WTC11 (cell line): Measurements from ENCODE around the gene SYT17. TPM values are rescaled to one million over a fixed set of nuclear protein-coding genes. Genes with fewer than 3 reads are reported as not detected.

Experiments used
- ATAC-seq: fragments of 200-7000 bp; cut with Tn5 transposase; 2 replicates; pipeline ENCODE4 v1.10.0; 2021; ENCODE audit warnings: mild to moderate bottlenecking, moderate library complexity
- CTCF ChIA-PET: fragments of 300-600 bp; sonication (Branson Sonifier 250); formaldehyde crosslinking; loops from one replicate; lab custom pipeline; 2021; ENCODE audit warnings: antibody characterized with exemption; lab: Charles Lee
- POLR2A ChIA-PET: fragments of 350-600 bp; sonication (Branson Sonifier 250); formaldehyde crosslinking; loops from one replicate; lab custom pipeline; 2021; ENCODE audit warnings: antibody characterized with exemption; lab: Charles Lee
- DNase-seq: peaks from one replicate; pipeline ENCODE4 v3.0.0; 2021; ENCODE audit warnings: low spot score
- H3K27ac Mint-ChIP-seq: 2 replicates; pipeline ENCODE4 v1.8.0; 2021; ENCODE audit warnings: mixed read lengths
- H3K27me3 Mint-ChIP-seq: 2 replicates; pipeline ENCODE4 v1.8.0; 2021; ENCODE audit warnings: low read depth, mild to moderate bottlenecking, moderate library complexity, mixed read lengths
- H3K36me3 Mint-ChIP-seq: 2 replicates; pipeline ENCODE4 v1.8.0; 2021; ENCODE audit warnings: mixed read lengths
- H3K4me1 Mint-ChIP-seq: 2 replicates; pipeline ENCODE4 v1.8.0; 2022; ENCODE audit warnings: mixed read lengths
- H3K4me3 Mint-ChIP-seq: 2 replicates; pipeline ENCODE4 v1.8.0; 2021; ENCODE audit warnings: mild to moderate bottlenecking, moderate library complexity, mixed read lengths
- H3K9me3 Mint-ChIP-seq: 2 replicates; pipeline ENCODE4 v1.8.0; 2021; ENCODE audit warnings: mixed read lengths
- ATF3 ChIP-seq: sonication (generic); formaldehyde crosslinking; conservative IDR thresholded peaks from 2 replicates; pipeline ENCODE4 v1.8.1; 2022; ENCODE audit warnings: mild to moderate bottlenecking, missing genetic modification reagents
- CDX4 ChIP-seq: fragments of 250-450 bp; sonication (Bioruptor Pico); IDR thresholded peaks from 2 replicates; pipeline ENCODE4 v1.9.0; 2021; ENCODE audit warnings: moderate library complexity, mild to moderate bottlenecking, inconsistent platforms, borderline replicate concordance
- CREM ChIP-seq: sonication (generic); formaldehyde crosslinking; IDR thresholded peaks from 2 replicates; pipeline ENCODE4 v1.8.1; 2022; ENCODE audit warnings: mild to moderate bottlenecking, missing genetic modification reagents, moderate library complexity
- E2F4 ChIP-seq: sonication (generic); formaldehyde crosslinking; IDR thresholded peaks from 2 replicates; pipeline ENCODE4 v1.8.1; 2022; ENCODE audit warnings: low read depth, mild to moderate bottlenecking, moderate library complexity, missing genetic modification reagents, borderline replicate concordance
- ELF4 ChIP-seq: sonication (generic); formaldehyde crosslinking; IDR thresholded peaks from 2 replicates; pipeline ENCODE4 v1.8.1; 2022; ENCODE audit warnings: low read depth, mild to moderate bottlenecking, moderate library complexity, missing genetic modification reagents
- EMX1 ChIP-seq: fragments of 250-450 bp; sonication (Bioruptor Pico); IDR thresholded peaks from 2 replicates; pipeline ENCODE4 v1.8.0; 2021; ENCODE audit warnings: mild to moderate bottlenecking
- GRHL2 ChIP-seq: fragments of 250-450 bp; sonication (Bioruptor Pico); IDR thresholded peaks from 2 replicates; pipeline ENCODE4 v1.8.0; 2022; ENCODE audit warnings: mild to moderate bottlenecking, moderate library complexity; ENCODE audit not compliant: insufficient replicate concordance, severe bottlenecking
- GTF2I ChIP-seq: fragments of 250-450 bp; sonication (Bioruptor Pico); conservative IDR thresholded peaks from 2 replicates; pipeline ENCODE4 v1.4.0; 2021; ENCODE audit warnings: mild to moderate bottlenecking
- JAZF1 ChIP-seq: fragments of 250-450 bp; sonication (Bioruptor Pico); IDR thresholded peaks from 2 replicates; pipeline ENCODE4 v1.9.0; 2021; ENCODE audit warnings: moderate library complexity, mild to moderate bottlenecking, inconsistent platforms
- KAT7 ChIP-seq: sonication (generic); formaldehyde crosslinking; IDR thresholded peaks from 2 replicates; pipeline ENCODE4 v1.8.1; 2023; ENCODE audit warnings: missing genetic modification reagents, mild to moderate bottlenecking, borderline replicate concordance
- NFYB ChIP-seq: sonication (generic); formaldehyde crosslinking; conservative IDR thresholded peaks from 2 replicates; pipeline ENCODE4 v1.8.0; 2022; ENCODE audit warnings: low read depth, missing genetic modification reagents
- RORB ChIP-seq: fragments of 250-450 bp; sonication (Bioruptor Pico); IDR thresholded peaks from 2 replicates; pipeline ENCODE4 v1.9.0; 2021; ENCODE audit warnings: mild to moderate bottlenecking
- SMAD4 ChIP-seq: sonication (generic); formaldehyde crosslinking; IDR thresholded peaks from 2 replicates; pipeline ENCODE4 v1.8.0; 2022; ENCODE audit warnings: mild to moderate bottlenecking, missing genetic modification reagents
- TEAD4 ChIP-seq: sonication (generic); formaldehyde crosslinking; IDR thresholded peaks from 2 replicates; pipeline ENCODE4 v1.8.0; 2022; ENCODE audit warnings: mild to moderate bottlenecking, missing genetic modification reagents
- ZNF121 ChIP-seq: sonication (generic); formaldehyde crosslinking; IDR thresholded peaks from 2 replicates; pipeline ENCODE4 v1.8.0; 2023; ENCODE audit warnings: missing genetic modification reagents
- ZNF138 ChIP-seq: sonication (generic); formaldehyde crosslinking; conservative IDR thresholded peaks from 2 replicates; pipeline ENCODE4 v1.8.1; 2022; ENCODE audit warnings: mild to moderate bottlenecking, moderate library complexity, missing genetic modification reagents
- ZNF263 ChIP-seq: sonication (generic); formaldehyde crosslinking; IDR thresholded peaks from 2 replicates; pipeline ENCODE4 v1.8.1; 2022; ENCODE audit warnings: low read depth, mild to moderate bottlenecking, moderate library complexity, missing genetic modification reagents
- ZNF671 ChIP-seq: fragments of 250-450 bp; sonication (Bioruptor Pico); IDR thresholded peaks from 2 replicates; pipeline ENCODE4 v1.8.0; 2021; ENCODE audit warnings: mild to moderate bottlenecking
- total RNA-seq: library from RNA; stranded (reverse); gene quantifications from 3 replicates; pipeline ENCODE4 v1.2.3, GENCODE V29; 2021
- TF ChIP-seq, protein P1 (sequence below): sonication (generic); formaldehyde crosslinking; IDR thresholded peaks from 2 replicates; pipeline ENCODE4 v1.8.1; 2023; ENCODE audit warnings: mild to moderate bottlenecking, missing genetic modification reagents, moderate library complexity
- TF ChIP-seq, protein P2 (sequence below): sonication (generic); formaldehyde crosslinking; IDR thresholded peaks from 2 replicates; pipeline ENCODE4 v1.8.0; 2023; ENCODE audit warnings: missing genetic modification reagents, mild to moderate bottlenecking, borderline replicate concordance
- TF ChIP-seq, protein P3 (sequence below): sonication (generic); formaldehyde crosslinking; IDR thresholded peaks from 2 replicates; pipeline ENCODE4 v1.8.1; 2023; ENCODE audit warnings: mild to moderate bottlenecking, missing genetic modification reagents
- TF ChIP-seq, protein P4 (sequence below): sonication (generic); formaldehyde crosslinking; IDR thresholded peaks from 2 replicates; pipeline ENCODE4 v1.8.0; 2022; ENCODE audit warnings: missing genetic modification reagents

The SYT17 gene
- total RNA-seq, 1 experiment from 2014 or later: 5.5 TPM

DNA sequence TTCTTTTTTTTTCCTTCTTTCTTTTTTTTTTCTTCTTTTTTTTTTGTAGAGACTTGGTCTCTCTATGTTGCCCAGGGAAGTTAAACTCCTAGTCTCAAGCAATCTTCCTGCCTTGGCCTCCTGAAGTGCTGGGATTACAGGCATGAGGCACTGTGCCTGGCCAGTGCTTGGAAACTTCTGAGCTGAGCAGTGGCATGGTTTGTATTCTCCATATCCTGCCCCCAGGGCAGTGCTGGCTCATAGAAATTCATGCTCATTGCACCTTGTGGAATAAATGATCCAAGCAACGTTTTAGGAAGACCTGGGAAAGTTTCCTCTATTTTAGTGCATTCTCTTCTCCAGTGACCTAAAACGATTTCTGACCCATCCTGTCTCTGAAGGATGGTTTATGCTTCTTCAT is 16.7 kb upstream of the SYT17 start:
- Mint-ChIP-seq H3K27ac (no peak overlapping the region), H3K4me1 (no peaks in the 10 kb centered on the region), H3K4me3 (no peak overlapping the region), H3K27me3 (peaks cover 69% of the 10 kb centered on the region), H3K9me3 (peaks cover 41% of the 10 kb centered on the region), H3K36me3 (peaks cover 4% of the 10 kb centered on the region; the same call in 1 of the 2 replicates)
- TF ChIP-seq CREM (CRISPR knock-in tag): no peak
- TF ChIP-seq, protein P1, sequence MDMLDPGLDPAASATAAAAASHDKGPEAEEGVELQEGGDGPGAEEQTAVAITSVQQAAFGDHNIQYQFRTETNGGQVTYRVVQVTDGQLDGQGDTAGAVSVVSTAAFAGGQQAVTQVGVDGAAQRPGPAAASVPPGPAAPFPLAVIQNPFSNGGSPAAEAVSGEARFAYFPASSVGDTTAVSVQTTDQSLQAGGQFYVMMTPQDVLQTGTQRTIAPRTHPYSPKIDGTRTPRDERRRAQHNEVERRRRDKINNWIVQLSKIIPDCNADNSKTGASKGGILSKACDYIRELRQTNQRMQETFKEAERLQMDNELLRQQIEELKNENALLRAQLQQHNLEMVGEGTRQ (CRISPR knock-in tag): no peak
- TF ChIP-seq ATF3 (CRISPR knock-in tag): no peak
- no peak for TF ChIP-seq JAZF1 (CRISPR knock-in tag)
- no peak for TF ChIP-seq ZNF263 (CRISPR knock-in tag)
- TF ChIP-seq GRHL2 (CRISPR knock-in tag): no peak
- no peak for TF ChIP-seq NFYB
- TF ChIP-seq KAT7 (CRISPR knock-in tag): no peak
- no peak for TF ChIP-seq GTF2I (CRISPR knock-in tag)
- no peak for TF ChIP-seq SMAD4 (CRISPR knock-in tag)
- TF ChIP-seq, protein P2, sequence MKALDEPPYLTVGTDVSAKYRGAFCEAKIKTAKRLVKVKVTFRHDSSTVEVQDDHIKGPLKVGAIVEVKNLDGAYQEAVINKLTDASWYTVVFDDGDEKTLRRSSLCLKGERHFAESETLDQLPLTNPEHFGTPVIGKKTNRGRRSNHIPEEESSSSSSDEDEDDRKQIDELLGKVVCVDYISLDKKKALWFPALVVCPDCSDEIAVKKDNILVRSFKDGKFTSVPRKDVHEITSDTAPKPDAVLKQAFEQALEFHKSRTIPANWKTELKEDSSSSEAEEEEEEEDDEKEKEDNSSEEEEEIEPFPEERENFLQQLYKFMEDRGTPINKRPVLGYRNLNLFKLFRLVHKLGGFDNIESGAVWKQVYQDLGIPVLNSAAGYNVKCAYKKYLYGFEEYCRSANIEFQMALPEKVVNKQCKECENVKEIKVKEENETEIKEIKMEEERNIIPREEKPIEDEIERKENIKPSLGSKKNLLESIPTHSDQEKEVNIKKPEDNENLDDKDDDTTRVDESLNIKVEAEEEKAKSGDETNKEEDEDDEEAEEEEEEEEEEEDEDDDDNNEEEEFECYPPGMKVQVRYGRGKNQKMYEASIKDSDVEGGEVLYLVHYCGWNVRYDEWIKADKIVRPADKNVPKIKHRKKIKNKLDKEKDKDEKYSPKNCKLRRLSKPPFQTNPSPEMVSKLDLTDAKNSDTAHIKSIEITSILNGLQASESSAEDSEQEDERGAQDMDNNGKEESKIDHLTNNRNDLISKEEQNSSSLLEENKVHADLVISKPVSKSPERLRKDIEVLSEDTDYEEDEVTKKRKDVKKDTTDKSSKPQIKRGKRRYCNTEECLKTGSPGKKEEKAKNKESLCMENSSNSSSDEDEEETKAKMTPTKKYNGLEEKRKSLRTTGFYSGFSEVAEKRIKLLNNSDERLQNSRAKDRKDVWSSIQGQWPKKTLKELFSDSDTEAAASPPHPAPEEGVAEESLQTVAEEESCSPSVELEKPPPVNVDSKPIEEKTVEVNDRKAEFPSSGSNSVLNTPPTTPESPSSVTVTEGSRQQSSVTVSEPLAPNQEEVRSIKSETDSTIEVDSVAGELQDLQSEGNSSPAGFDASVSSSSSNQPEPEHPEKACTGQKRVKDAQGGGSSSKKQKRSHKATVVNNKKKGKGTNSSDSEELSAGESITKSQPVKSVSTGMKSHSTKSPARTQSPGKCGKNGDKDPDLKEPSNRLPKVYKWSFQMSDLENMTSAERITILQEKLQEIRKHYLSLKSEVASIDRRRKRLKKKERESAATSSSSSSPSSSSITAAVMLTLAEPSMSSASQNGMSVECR (CRISPR knock-in tag): no peak
- TF ChIP-seq ZNF138: no peak
- no peak for TF ChIP-seq RORB (CRISPR knock-in tag)
- TF ChIP-seq, protein P3, sequence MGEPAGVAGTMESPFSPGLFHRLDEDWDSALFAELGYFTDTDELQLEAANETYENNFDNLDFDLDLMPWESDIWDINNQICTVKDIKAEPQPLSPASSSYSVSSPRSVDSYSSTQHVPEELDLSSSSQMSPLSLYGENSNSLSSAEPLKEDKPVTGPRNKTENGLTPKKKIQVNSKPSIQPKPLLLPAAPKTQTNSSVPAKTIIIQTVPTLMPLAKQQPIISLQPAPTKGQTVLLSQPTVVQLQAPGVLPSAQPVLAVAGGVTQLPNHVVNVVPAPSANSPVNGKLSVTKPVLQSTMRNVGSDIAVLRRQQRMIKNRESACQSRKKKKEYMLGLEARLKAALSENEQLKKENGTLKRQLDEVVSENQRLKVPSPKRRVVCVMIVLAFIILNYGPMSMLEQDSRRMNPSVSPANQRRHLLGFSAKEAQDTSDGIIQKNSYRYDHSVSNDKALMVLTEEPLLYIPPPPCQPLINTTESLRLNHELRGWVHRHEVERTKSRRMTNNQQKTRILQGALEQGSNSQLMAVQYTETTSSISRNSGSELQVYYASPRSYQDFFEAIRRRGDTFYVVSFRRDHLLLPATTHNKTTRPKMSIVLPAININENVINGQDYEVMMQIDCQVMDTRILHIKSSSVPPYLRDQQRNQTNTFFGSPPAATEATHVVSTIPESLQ (CRISPR knock-in tag): no peak
- TF ChIP-seq ZNF671: no peak
- ChIA-PET POLR2A (no interaction called here), CTCF (interaction anchor here (1.2 kb wide), 1 partner anchor 26 kb away, joined by 4 read pairs; no protein-coding TSS in a partner anchor)
- DNase-seq: no peak
- ATAC-seq: no peak

DNA sequence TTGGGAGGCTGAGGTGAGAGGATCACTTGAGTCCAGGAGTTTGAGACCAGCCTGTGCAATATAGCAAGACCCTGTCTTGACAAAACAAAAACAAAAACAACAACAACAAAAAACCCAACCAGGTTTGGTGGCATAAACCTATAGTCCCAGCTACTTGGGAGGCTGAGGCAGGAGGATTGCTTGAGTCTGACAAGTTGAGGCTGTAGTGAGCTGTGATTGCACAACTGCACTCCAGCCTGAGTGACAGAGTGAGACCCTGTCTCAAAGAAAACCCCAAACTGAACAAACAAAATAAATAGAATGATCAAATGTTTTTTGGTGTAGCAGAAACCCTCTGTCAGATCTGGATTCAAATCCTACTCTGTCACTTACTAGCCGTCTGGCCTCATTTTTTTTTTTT is 16.0 kb upstream of the SYT17 start:
- Mint-ChIP-seq H3K4me1 (no peaks in the 10 kb centered on the region), H3K4me3 (no peak overlapping the region), H3K9me3 (peaks cover 43% of the 10 kb centered on the region), H3K36me3 (peaks cover 4% of the 10 kb centered on the region; the same call in 1 of the 2 replicates), H3K27ac (no peak overlapping the region), H3K27me3 (peaks cover 72% of the 10 kb centered on the region)
- DNase-seq (no peak), ATAC-seq (no peak)
- CTCF ChIA-PET: no interaction called here
- POLR2A ChIA-PET: no interaction called here
- TF ChIP-seq CDX4 (CRISPR knock-in tag) (no peak), ZNF121 (CRISPR knock-in tag) (no peak), TEAD4 (CRISPR knock-in tag) (no peak), EMX1 (CRISPR knock-in tag) (no peak), ELF4 (CRISPR knock-in tag) (no peak), ZNF671 (no peak), E2F4 (CRISPR knock-in tag) (no peak)
- TF ChIP-seq, protein P4, sequence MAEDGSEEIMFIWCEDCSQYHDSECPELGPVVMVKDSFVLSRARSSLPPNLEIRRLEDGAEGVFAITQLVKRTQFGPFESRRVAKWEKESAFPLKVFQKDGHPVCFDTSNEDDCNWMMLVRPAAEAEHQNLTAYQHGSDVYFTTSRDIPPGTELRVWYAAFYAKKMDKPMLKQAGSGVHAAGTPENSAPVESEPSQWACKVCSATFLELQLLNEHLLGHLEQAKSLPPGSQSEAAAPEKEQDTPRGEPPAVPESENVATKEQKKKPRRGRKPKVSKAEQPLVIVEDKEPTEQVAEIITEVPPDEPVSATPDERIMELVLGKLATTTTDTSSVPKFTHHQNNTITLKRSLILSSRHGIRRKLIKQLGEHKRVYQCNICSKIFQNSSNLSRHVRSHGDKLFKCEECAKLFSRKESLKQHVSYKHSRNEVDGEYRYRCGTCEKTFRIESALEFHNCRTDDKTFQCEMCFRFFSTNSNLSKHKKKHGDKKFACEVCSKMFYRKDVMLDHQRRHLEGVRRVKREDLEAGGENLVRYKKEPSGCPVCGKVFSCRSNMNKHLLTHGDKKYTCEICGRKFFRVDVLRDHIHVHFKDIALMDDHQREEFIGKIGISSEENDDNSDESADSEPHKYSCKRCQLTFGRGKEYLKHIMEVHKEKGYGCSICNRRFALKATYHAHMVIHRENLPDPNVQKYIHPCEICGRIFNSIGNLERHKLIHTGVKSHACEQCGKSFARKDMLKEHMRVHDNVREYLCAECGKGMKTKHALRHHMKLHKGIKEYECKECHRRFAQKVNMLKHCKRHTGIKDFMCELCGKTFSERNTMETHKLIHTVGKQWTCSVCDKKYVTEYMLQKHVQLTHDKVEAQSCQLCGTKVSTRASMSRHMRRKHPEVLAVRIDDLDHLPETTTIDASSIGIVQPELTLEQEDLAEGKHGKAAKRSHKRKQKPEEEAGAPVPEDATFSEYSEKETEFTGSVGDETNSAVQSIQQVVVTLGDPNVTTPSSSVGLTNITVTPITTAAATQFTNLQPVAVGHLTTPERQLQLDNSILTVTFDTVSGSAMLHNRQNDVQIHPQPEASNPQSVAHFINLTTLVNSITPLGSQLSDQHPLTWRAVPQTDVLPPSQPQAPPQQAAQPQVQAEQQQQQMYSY (CRISPR knock-in tag): no peak
